K562 (cell line): ENCODE data around the gene RNF151. TPM values are rescaled to one million over a fixed set of nuclear protein-coding genes. Genes with fewer than 3 reads are reported as not detected.

Source experiments
- CCAR2 ChIP-seq: fragments of 200-400 bp; formaldehyde crosslinking; IDR thresholded peaks from 2 replicates; pipeline ENCODE4 v1.6.1; 2017; ENCODE audit warnings: mild to moderate bottlenecking, low read depth, low read length
- CTCFL ChIP-seq: IDR thresholded peaks from 2 replicates; pipeline ENCODE4 v1.6.1; 2011; ENCODE audit warnings: borderline replicate concordance, low read depth, mild to moderate bottlenecking, moderate library complexity, low read length; ENCODE audit not compliant: insufficient read depth, poor library complexity, severe bottlenecking
- ELF2 ChIP-seq: fragments of 250-450 bp; sonication (Bioruptor Pico); IDR thresholded peaks from 2 replicates; pipeline ENCODE4 v1.5.0; 2021; ENCODE audit warnings: mild to moderate bottlenecking
- HDGF ChIP-seq: fragments of 450-650 bp; IDR thresholded peaks from 2 replicates; pipeline ENCODE4 v1.6.1; 2016
- KDM2B ChIP-seq: fragments of 250-450 bp; sonication (Bioruptor Pico); IDR thresholded peaks from 2 replicates; pipeline ENCODE4 v1.8.0; 2021; ENCODE audit warnings: mild to moderate bottlenecking, moderate library complexity
- NCOA4 ChIP-seq: fragments of 450-650 bp; IDR thresholded peaks from 2 replicates; pipeline ENCODE4 v1.6.1; 2018; ENCODE audit warnings: mild to moderate bottlenecking; ENCODE audit not compliant: partially characterized antibody
- PTBP1 ChIP-seq: fragments of 200-400 bp; formaldehyde crosslinking; IDR thresholded peaks from 2 replicates; pipeline ENCODE4 v1.6.1; 2017; ENCODE audit warnings: low read depth, low read length
- RBM25 ChIP-seq: fragments of 200-400 bp; formaldehyde crosslinking; IDR thresholded peaks from 2 replicates; pipeline ENCODE4 v1.6.1; 2018; ENCODE audit warnings: low read length, low read depth, moderate library complexity; ENCODE audit not compliant: severe bottlenecking
- STAT5A ChIP-seq: IDR thresholded peaks from 2 replicates; pipeline ENCODE4 v1.6.1; 2012; ENCODE audit warnings: low read length, inconsistent platforms, borderline replicate concordance
- THRAP3 ChIP-seq: fragments of 450-650 bp; IDR thresholded peaks from 2 replicates; pipeline ENCODE4 v1.6.1; 2016; ENCODE audit warnings: mild to moderate bottlenecking, inconsistent platforms, borderline replicate concordance
- ZBTB12 ChIP-seq: fragments of 250-450 bp; sonication (Bioruptor Pico); IDR thresholded peaks from 2 replicates; pipeline ENCODE4 v1.4.0; 2020
- ZNF263 ChIP-seq: sonication (generic); formaldehyde crosslinking; IDR thresholded peaks from 2 replicates; pipeline ENCODE4 v1.8.0; 2022; ENCODE audit warnings: mild to moderate bottlenecking, missing genetic modification reagents, borderline replicate concordance
- ZNF431 ChIP-seq: sonication (generic); formaldehyde crosslinking; IDR thresholded peaks from 2 replicates; pipeline ENCODE4 v1.8.0; 2022; ENCODE audit warnings: mild to moderate bottlenecking, missing genetic modification reagents
- ZNF445 ChIP-seq: fragments of 250-450 bp; sonication (Bioruptor Pico); IDR thresholded peaks from 2 replicates; pipeline ENCODE4 v1.4.0; 2020; ENCODE audit warnings: low read depth, mild to moderate bottlenecking, moderate library complexity
- ZNF586 ChIP-seq: fragments of 450-650 bp; formaldehyde crosslinking; conservative IDR thresholded peaks from 2 replicates; pipeline ENCODE4 v1.4.0; 2020; ENCODE audit warnings: mild to moderate bottlenecking, moderate library complexity
- ZNF717 ChIP-seq: fragments of 250-450 bp; sonication (Bioruptor Pico); IDR thresholded peaks from 2 replicates; pipeline ENCODE4 v1.5.0; 2021
- ZNF75A ChIP-seq: fragments of 450-650 bp; formaldehyde crosslinking; IDR thresholded peaks from 2 replicates; pipeline ENCODE4 v1.4.0; 2020; ENCODE audit warnings: mild to moderate bottlenecking
- ZNF764 ChIP-seq: fragments of 250-450 bp; sonication (Bioruptor Pico); IDR thresholded peaks from 2 replicates; pipeline ENCODE4 v1.4.0; 2020; ENCODE audit warnings: low read depth, mild to moderate bottlenecking, moderate library complexity
- polyA plus RNA-seq, 8 experiments: library from polyadenylated mRNA; depleted of rRNA in 4 of 8; stranded (reverse) in 5 of 8; unstranded in 3 of 8; fragments of >200 nt; fragmentation: Nextera tagmentation in 2 of 8; fragmentation: Illumina TruSeq in 1 of 8; extraction: Ambion mirVana in 2 of 8; extraction: Trizol in 1 of 8; gene quantifications; 2 replicates each; pipeline versions ENCODE4 v1.2.1 to v1.2.3, GENCODE V29; 2011 to 2014; ENCODE audit warnings: inconsistent platforms in 1 of 8, missing spikeins in 1 of 8
- total RNA-seq, 7 experiments: library from RNA; depleted of rRNA in 6 of 7; stranded (reverse); fragments of >200 nt in 6 of 7; fragmentation: Illumina TruSeq in 2 of 7; extraction: Trizol in 2 of 7; gene quantifications; 2 replicates each; pipeline versions ENCODE4 v1.2.1 to v1.2.3, GENCODE V29; 2011 to 2021; ENCODE audit warnings: low replicate concordance in 1 of 7
- TF ChIP-seq, protein P1 (sequence below): sonication (generic); formaldehyde crosslinking; IDR thresholded peaks from 2 replicates; pipeline ENCODE4 v1.8.1; 2023; ENCODE audit warnings: mild to moderate bottlenecking, missing genetic modification reagents, moderate library complexity
- TF ChIP-seq, protein P2 (sequence below): fragments of 200-800 bp; sonication (Bioruptor generic); IDR thresholded peaks from 2 replicates; pipeline ENCODE4 v1.6.1; 2017; ENCODE audit warnings: missing genetic modification characterization, missing compliant biosample characterization
- TF ChIP-seq, protein P3 (sequence below): fragments of 450-650 bp; formaldehyde crosslinking; IDR thresholded peaks from 2 replicates; pipeline ENCODE4 v1.4.0; 2020; ENCODE audit warnings: mild to moderate bottlenecking, moderate library complexity

Gene RNF151
- total and polyA plus RNA-seq, 9 of the 15 experiments (the other 6 are each of a cell fraction or from before 2014, with no cell fraction given): not detected

DNA sequence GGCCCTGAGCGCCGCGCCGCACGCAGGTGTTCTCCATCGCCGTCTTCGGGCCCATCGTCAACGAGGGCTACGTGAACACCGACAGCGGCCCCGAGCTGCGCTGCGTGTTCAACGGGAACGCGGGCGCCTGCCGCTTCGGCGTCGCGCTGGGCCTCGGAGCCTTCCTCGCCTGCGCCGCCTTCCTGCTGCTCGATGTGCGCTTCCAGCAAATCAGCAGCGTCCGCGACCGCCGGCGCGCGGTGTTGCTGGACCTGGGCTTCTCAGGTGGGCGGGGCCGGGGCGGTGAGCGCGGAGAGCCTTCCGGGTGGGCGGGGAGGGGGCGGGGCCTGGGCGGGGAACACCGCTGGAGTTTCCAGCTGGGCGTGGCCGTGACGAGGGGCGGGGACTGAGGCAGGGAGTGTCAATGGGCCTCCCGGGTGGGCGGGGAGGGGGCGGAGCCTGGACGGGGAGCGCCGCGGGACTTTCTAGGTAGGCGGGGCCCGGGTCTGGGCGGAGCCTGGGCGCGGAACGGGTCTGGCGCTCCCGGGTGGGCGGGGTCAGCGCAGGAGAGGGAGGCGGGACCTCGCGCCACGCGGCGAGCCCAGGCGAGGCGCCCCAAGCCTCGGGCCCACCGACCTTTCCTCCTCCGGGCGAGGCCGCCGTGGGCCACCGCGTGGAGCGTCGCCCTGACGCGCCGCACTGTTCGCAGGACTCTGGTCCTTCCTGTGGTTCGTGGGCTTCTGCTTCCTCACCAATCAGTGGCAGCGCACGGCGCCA is 25.5 kb downstream of the RNF151 start (continued):
- TF ChIP-seq, protein P1, sequence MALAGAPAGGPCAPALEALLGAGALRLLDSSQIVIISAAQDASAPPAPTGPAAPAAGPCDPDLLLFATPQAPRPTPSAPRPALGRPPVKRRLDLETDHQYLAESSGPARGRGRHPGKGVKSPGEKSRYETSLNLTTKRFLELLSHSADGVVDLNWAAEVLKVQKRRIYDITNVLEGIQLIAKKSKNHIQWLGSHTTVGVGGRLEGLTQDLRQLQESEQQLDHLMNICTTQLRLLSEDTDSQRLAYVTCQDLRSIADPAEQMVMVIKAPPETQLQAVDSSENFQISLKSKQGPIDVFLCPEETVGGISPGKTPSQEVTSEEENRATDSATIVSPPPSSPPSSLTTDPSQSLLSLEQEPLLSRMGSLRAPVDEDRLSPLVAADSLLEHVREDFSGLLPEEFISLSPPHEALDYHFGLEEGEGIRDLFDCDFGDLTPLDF: no peak
- no peak for TF ChIP-seq NCOA4
- TF ChIP-seq ZNF445: no peak
- TF ChIP-seq KDM2B (CRISPR knock-in tag): no peak
- no peak; the same call in 1 of the 2 replicates for TF ChIP-seq ELF2 (CRISPR knock-in tag)
- TF ChIP-seq ZNF263 (CRISPR knock-in tag): peak; percentile 35; the same call in 1 of the 2 replicates
- no peak for TF ChIP-seq ZNF717 (CRISPR knock-in tag)
- no peak for TF ChIP-seq STAT5A
- TF ChIP-seq, protein P2, sequence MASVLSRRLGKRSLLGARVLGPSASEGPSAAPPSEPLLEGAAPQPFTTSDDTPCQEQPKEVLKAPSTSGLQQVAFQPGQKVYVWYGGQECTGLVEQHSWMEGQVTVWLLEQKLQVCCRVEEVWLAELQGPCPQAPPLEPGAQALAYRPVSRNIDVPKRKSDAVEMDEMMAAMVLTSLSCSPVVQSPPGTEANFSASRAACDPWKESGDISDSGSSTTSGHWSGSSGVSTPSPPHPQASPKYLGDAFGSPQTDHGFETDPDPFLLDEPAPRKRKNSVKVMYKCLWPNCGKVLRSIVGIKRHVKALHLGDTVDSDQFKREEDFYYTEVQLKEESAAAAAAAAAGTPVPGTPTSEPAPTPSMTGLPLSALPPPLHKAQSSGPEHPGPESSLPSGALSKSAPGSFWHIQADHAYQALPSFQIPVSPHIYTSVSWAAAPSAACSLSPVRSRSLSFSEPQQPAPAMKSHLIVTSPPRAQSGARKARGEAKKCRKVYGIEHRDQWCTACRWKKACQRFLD (CRISPR knock-in tag): 0 out of 2 replicates have a peak, but pooled peaks have one; percentile 12
- TF ChIP-seq ZNF75A (CRISPR knock-in tag): no peak
- TF ChIP-seq RBM25: peak; percentile 34
- TF ChIP-seq THRAP3: no peak
- TF ChIP-seq, protein P3, sequence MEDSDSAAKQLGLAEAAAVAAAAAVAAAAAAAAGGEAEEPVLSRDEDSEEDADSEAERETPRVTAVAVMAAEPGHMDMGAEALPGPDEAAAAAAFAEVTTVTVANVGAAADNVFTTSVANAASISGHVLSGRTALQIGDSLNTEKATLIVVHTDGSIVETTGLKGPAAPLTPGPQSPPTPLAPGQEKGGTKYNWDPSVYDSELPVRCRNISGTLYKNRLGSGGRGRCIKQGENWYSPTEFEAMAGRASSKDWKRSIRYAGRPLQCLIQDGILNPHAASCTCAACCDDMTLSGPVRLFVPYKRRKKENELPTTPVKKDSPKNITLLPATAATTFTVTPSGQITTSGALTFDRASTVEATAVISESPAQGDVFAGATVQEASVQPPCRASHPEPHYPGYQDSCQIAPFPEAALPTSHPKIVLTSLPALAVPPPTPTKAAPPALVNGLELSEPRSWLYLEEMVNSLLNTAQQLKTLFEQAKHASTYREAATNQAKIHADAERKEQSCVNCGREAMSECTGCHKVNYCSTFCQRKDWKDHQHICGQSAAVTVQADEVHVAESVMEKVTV: no peak
- TF ChIP-seq CTCFL: no peak
- TF ChIP-seq PTBP1: 0 out of 2 replicates have a peak, but pooled peaks have one; percentile 54
- no peak for TF ChIP-seq ZBTB12 (CRISPR knock-in tag)
- TF ChIP-seq CCAR2: no peak
- peak; percentile 52; the same call in 1 of the 2 replicates for TF ChIP-seq ZNF431 (CRISPR knock-in tag)
- no peak for TF ChIP-seq HDGF
- TF ChIP-seq ZNF764 (CRISPR knock-in tag): no peak
- no peak for TF ChIP-seq ZNF586 (CRISPR knock-in tag)
